NT2/D1 (cell line): ENCODE measurements around the gene ABCA4.

Experiments
- SUZ12 ChIP-seq: IDR thresholded peaks from 2 replicates; pipeline ENCODE4 v1.6.1; 2011; ENCODE audit not compliant: insufficient read length, insufficient read depth; ENCODE audit errors: extremely low read depth
- YY1 ChIP-seq: IDR thresholded peaks from 2 replicates; pipeline ENCODE4 v1.6.1; 2011; ENCODE audit not compliant: insufficient read length, insufficient read depth
- ZNF274 ChIP-seq: IDR thresholded peaks from 2 replicates; pipeline ENCODE4 v1.6.1; 2011; ENCODE audit warnings: mild to moderate bottlenecking, low read depth, low read length

GRCh38 chr1:94014635-94015488 lies 106.1 kb downstream of the ABCA4 start:
- TF ChIP-seq YY1 (no peak), ZNF274 (no peak), SUZ12 (no peak)
